GM19438 (cell line): Measurements from ENCODE around the gene TECPR2.
"Not testable (repeated sequence)": the region's sequence is repeated elsewhere in the genome, so short reads cannot be mapped to it uniquely, and the experiment has no call there.

Experiments
- ATAC-seq: cut with Tn5 transposase; IDR thresholded peaks from one replicate; pipeline ENCODE4 v1.9.1; 2021; ENCODE audit warnings: low read depth; ENCODE audit not compliant: unreplicated experiment

Gene TECPR2

GRCh38 chr14:102544747-102545460, 182.2 kb downstream of the TECPR2 start:
- no peak for ATAC-seq

GRCh38 chr14:102545461-102546265, 182.9 kb downstream of the TECPR2 start:
- ATAC-seq: no peak

GRCh38 chr14:102548616-102549240, 186.0 kb downstream of the TECPR2 start:
- ATAC-seq: no peak

GRCh38 chr14:102550927-102551401, 188.2 kb downstream of the TECPR2 start:
- not testable (repeated sequence) for ATAC-seq
